Stimulated activated CD4-positive, alpha-beta T cell treated with anti-CD3 and anti-CD28 coated beads, TNF-alpha, amount 100 ng/mL, for 24 hours (primary cell): ENCODE measurements around the gene LEKR1.

Experiments
- DNase-seq, 3 experiments: peaks; one replicate each; pipeline ENCODE4 v3.0.0-alpha.2; 2020; ENCODE audit warnings: low read depth in 3 of 3

LEKR1 gene

DNA sequence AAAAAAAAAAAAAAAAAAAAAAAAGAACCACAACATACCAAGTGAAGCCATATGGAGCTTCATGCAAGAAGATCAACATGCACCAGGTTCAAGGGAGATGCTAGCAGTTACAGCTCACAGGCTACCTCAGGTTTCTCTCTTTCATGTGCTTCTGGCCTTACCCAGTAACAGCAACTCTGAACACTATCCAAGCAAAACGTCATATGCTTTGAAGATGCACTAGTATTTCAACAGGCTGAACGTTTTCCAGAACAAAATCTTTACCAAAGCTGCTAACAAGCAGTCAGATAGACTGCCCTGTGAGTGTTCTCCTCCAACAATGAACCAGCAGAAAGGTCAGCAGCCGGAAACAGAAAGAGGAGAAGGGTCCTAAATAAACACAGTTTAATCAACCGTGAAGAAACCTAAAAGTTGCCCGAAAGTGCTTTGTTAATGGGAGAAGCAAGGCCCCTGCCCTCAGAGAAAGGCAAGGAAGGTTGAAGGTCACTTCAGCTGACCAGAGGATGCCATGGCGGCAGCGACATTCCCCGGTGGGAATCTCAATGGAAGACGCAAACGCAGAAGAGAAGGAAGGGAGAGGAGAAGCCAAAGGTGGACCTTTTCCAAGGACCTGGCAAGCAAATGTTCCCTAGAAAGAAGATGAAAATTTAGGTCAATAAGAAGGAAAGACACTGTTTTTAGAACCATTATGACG lies 253.7 kb downstream of the LEKR1 start:
- no peak for DNase-seq

DNA sequence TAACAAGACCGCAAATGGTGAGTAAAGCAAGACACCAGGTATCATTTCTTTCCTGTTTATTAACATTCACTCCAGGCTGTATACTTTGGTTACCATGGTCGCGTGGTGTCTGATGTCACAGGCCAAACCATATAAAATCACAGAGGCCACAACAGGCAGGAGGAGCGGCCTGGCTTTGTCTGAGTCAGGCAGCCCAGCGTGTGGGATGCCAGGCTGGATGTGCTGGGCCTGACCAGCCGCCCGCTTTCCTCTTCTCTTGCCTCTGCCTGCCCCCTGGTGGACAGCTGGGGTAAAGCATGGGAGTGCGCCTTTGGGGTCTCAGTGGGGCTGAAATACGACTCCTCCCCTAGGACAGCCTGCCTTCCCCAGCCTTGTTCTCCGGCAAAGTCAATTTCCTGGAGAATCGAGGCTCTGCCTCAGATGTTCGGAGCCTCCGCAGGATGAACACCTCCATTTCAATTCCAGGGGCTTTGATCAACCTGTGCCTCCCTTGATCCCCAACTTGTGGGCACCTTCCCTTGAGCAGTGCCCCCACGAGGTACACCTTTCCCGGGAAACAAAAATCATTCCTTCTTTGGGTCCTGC lies 255.6 kb downstream of the LEKR1 start:
- DNase-seq = peak; percentile 67 to 83 (median 76)

DNA sequence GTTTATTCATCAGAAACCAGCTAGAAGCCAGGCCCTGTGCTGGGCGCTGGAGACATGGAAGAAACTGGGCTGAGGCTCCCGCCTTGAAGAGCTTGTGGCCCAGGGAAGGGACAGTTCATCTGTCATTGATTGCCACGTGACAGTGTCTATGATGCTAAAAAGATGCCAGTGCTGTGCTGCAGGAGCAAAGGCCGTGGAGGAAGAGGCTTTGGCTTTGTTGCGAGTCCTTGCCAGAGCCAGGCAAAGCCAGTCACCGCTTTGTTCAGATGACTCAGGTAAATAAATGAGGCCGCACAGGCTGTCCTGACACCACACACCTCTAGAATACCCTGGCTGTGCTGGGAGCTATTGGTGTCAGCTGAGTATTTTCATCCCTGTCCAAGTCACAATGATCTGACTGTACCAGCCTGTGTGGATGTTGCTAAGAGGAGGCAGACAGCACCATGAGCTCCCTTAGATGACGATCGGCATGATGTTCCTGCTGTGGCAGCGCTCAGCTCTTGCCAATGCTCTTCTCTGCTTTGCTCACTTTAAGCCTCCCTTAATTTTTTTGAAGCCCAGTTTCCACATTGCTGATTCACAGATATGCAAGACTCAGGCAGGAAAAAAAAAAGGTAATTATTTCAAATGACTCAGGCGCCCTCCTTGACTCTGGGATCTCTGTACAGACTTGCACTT lies 256.3 kb downstream of the LEKR1 start:
- no peak for DNase-seq

DNA sequence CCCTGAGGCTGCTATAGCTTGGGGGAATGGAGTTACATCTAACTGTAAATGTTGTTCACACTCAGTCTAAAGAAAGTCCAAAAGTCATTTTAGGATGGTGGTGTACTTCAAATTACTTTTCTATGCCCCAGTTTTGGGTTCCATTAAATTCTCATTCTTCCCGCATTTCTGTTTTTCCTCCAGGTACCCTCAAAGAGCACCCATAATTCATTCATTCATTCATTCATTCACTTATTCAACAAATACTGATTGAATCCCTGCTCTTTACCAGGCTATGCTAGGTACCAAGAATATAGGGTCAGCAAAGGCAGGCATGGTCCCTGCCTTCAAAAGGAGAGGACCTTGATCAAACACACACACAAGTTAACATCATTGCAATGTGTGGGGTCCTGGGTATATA lies 257.7 kb downstream of the LEKR1 start:
- DNase-seq = no peak

DNA sequence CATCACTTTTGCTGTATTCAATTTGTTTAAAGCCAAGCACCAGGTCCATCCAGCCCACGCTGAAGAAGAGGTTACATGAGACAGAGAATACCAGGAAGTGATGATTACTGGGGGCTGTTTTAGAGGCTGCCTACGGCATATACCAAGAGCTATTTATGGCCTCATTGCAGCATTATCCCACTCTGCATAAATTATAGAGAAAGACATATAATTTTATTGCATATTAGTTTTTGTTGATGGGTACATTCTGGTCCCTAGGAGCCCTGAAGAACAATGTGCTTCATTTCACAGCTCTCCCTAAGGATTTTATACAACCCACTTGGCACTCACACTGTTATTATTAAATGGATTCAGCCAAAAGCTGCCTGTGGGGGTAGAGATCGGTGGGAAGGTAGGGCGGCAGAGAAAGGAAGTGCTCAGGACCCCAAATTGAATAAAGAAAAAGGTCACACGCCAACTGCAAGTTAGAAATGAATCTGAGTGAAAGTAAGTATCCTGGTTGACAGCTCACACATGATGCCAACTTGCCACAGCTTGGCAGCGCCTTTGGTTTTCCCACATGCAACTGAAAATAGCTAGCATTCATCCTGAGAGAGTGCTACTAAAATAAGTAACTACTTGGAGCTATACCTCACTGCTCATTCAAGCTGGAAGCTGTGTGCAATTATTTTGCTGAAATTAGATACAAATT lies 260.1 kb downstream of the LEKR1 start:
- no peak for DNase-seq

DNA sequence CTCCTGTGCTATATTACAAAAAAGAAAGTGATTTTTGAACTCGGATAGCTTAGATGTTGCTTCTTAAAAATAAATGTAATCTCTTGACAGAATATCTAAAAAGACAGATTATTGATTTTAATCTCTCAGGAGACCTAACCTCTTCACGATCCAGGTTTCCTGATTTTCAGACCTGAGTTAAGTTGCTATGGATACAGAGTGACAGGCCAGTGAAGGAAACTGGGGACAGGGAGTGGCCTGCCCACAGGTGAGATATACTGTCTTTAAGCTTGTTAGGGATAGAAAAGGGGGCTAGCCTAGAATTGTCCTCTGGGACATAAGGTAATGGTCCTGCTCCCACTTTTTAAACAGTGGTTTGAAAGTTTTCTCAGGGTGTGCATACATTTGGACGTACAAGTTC lies 260.6 kb downstream of the LEKR1 start:
- no peak for DNase-seq

DNA sequence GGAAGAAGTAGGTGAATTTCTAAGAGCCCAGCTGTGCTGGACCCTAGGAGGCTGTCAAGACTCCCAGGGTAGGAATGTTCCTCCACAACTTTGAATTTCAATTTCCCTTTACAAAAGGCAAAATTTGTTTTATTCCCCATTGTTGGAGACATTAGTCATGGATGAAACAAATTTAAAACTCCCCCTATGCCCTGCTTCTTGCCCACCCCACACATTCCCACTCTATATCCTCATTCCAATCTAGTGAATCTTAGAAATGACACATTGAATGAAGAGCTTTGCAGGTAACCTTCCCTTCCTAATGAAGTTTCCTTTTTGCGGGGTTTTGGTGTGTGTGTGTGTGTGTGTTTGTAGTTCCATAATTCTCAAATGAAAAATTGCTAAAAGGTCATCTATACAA lies 261.2 kb downstream of the LEKR1 start:
- DNase-seq = no peak

DNA sequence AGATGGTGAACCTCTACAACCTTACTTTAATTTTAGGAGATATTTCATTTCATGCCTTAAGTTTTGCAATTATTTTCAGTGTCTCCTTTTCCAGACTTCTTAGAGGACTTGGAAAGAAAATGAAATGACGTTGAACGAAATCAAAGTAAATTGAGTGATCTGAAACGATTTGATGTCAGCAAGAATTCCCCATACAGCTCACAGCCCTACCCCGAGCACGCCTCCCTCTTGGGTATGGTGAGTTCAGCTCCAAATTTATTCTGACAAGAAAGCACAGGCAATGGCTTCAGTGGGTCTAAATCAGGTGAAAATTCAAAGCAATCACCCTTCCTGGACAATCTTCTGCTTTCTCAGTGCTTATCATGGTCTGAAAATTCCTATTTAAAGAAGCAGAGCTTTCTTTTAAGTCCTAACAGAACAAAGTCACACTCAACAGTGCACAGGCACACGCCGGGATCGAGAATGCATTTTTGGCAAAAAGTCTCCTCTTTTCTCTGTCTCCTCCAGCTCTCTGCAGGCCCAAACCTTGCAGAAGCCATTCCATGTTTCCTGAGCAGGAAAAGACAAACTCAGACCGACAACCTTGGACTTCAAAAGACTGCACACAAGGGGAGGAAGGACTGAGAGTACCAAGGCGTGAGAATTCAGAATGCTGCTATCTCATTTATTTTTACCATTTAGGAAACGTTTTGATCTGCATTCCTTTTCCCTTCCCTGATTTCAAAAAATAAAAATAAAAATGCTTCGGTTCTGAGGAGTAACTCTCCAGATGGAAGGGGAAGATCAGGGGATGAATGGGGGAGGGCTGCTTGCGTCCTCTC lies 261.8 kb downstream of the LEKR1 start:
- no peak for DNase-seq

DNA sequence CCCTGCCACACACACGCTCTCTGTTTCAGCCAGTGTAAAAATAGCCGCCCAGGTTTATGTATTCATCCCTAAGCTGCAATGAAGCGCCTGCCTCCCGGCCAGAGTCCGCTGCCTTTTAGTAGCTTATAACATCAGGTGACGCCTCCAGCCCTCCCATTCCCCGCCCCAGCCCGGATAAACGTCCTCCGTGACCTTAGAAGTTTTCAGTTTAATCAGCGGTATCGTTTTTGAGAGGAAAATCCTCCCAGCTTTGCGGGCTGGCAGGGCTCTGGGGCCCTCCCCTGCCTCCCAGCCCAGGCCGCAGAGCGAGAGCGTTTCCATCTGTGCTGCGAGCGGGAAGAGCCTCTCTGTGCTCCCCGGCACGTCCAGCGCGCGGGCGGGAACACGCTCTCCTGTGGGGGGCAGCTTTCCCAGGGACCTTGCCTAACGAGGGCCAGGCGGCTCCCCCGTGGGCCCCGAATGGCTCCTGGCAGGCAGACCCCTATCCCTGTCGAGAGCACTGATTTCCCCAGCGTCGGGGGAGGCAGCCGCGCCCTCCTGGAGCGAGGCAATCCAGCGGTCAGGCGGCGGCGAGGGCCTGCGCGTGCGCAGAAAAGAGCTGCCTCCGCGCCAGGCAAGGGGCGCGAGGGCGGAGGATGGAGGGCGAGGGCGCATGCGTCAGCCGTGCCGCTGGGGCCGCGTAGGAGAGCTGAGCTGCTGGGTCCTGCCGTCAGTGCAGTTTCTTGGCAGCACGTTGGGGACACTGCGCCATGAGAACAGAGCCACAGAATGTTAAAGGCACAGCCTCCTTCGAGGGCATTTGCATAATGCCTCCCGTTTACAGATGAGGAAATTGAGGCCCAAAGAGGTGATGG lies 262.7 kb downstream of the LEKR1 start:
- DNase-seq = peak; percentile 89 to 93 (median 90)

DNA sequence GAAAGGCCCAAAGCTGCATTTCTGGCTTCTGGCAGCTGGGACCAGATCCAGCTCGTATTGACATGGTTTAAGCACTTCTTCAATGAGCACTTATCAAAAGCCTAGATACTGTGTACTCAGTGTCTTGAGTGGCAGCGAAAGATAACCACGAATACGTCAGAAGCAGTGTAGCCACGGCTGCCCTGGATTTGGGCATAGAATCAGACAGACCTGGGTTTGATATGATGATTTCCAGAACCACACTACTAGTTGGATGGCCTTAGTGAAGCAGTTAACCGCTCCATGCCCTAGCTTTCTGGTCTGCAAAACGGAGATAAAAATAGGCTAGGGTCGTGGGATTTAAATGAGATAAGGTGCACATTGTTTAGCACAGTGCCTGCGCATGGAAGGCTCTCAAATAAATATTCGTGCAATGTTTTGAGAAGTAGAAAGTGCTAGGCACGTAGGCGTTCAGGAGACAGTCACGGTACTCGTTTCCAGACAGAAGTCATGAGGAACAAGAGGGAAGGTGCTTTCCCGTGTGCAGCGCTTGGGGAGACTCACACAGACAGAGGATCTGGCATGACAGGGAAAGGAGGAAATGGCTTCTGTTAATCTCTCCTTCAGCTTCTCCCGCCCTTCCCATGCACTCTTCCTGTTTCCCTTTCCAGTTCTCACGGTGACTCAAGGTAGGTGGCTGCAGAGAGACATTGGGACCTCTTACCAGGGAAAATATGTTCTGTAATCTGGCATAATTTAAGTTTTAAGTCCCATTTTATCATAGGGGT lies 263.5 kb downstream of the LEKR1 start:
- peak in 2 of 3 experiments; percentile 17 to 26 for DNase-seq

DNA sequence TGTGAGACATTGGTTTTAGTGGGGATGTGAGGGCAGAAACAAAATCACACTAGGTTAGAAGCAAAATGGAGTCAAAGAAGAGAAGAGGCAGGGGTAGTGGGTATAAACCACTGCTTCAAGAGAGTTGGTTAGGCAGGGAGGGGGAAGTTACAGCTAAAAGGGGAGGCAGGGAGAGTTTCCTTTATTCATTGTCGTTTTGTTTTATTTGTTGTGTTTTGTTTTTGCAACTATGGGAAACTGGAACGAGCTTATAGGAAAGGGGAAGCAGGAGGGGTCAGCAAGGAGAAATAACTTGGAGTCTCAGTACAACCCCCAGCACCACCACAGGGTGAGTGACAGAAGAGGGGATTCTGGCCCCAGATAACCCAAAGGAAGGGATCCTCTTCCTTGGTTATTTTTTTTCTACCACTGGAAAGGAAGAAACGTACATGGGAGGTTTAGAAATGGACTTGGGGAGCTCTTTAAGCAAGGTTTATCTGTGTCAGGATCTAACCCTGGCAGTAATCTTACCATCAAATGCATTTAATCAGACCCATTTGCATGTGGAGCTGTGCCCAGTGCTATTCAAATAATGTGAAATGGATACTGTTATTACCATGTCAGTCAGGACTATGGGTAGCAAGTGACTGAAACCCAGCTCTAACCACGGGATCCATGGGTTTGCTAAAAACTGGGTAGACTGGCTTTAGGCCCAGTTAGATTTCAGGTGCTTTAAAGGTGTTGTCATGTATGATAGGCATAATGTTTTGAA lies 265.1 kb downstream of the LEKR1 start:
- no peak for DNase-seq

DNA sequence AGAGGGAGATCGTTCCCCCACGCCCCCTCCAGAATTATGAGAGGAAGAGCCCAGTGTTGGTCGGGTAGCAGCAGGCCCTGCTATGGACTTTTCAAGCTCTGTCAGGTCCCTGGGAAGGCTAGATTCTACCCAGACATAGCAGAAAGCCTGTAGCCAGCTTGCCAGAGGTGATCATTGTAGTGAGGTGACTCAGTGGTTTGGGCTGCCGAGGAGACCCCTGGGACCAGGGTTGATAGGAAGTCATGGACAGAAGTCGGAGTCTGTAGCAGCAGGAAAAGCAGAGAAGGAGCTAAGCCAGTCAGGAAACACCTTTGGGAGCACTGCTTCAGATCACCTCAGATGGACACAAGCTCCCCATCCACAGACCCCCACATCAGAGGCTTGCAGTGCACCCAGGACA lies 266.1 kb downstream of the LEKR1 start:
- no peak for DNase-seq

DNA sequence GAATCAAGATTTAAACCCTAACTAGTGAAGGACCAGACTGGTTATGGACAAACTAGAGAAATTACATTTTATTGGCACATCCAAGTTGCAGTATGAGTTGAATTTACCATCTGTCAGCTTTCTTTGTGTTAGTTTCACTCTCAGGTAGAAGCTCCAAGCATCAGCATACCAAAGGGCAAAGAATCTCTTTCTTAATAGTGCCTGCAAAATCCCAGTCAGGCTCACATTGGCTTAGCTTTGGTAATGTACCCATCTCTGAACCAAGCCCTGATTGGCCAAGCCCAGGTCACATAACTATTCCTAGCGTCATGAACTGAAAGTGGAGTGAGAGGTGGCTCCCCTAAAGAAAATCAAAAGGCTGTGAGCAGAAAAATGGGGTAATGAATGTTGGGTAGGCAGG lies 266.9 kb downstream of the LEKR1 start:
- DNase-seq = no peak

DNA sequence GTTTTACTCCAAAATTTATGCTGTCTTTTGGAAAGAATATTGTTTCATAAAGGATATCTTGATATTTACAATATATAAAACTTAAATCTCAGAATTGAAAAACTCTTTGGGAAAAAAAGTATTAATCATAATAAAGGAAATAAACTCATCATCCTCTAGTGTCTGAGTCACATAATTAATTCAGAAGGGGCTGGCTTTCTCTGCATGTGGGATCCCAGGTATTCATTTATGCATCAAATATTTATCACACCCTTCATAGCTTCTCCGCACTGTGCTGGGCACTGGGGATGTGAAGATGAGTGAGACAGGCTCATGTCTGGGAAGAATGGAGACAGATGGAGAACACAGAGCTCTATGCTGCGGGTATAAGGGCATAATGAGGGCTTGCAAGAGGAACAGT lies 268.1 kb downstream of the LEKR1 start:
- DNase-seq = no peak

DNA sequence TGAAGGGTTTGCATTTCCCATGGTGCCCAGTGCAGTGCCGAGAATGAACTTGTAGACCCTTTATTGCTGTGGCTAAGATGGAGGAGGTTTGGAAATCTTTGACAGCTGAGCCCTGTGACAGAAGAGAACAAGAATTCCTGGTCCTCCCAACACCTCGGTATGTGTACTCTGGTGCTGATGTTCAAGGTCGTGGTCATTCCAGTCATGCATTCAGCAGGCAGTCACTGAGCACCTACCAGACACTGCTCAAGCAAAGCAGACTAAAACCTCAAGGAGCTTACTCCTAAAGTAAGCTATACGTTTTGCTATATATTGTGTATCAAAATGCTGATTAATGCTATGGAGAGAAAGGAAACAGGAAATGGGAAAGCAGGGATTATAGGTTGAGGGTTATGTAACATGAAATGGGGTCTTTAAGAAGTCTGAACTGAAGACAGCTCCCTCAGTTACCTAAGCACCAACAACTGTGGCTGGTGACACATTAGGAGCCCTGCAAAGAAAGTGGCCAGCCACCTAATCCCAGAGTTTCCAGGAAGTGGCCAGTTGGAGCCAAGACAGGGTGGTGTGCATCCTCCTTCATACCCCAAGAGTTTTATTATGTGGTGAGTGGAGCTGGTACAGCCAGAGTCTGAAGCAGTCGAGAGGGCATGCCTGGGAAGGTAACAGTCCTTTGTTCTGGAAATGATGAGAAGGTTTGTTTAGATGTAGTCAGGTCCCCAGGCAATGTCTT lies 268.8 kb downstream of the LEKR1 start:
- no peak for DNase-seq
